Fibroblast of skin of right quadriceps (primary cell): Measurements from ENCODE around the gene THBS2.

Source experiments
- DNase-seq: peaks from one replicate; pipeline ENCODE4 v3.0.0-alpha.2; 2013

THBS2 gene

DNA sequence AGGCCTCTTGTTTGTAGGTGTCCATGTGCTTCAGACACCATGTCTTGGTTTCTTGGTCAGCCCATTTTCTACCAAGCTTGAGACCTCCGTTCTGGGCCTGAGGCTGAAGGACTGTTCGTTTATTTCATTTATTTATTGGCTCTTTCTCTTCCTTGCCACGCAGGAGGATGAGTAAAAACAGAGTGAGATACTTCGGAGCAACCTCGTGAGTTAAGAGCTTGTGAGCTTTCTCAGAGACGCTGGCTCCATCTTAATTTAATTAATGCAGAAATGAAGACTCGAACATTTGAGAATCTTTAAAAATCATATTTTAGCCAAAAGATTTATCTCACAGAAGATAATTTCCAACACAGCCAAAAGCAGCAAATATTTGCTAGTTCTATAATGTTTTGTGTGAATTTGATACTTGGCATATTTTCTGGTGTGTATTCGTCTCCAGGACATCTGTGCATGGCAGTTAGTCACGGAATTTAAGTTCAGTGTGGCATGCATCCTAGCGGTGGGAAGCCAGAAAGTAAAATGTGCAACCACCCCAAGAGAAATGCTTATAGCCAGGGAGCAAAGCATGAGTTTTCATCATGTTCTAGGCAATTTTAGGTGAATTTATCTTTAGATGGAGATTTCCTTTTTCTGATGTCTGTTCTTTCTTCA is 76.0 kb downstream of the THBS2 start:
- peak; percentile 48 for DNase-seq

DNA sequence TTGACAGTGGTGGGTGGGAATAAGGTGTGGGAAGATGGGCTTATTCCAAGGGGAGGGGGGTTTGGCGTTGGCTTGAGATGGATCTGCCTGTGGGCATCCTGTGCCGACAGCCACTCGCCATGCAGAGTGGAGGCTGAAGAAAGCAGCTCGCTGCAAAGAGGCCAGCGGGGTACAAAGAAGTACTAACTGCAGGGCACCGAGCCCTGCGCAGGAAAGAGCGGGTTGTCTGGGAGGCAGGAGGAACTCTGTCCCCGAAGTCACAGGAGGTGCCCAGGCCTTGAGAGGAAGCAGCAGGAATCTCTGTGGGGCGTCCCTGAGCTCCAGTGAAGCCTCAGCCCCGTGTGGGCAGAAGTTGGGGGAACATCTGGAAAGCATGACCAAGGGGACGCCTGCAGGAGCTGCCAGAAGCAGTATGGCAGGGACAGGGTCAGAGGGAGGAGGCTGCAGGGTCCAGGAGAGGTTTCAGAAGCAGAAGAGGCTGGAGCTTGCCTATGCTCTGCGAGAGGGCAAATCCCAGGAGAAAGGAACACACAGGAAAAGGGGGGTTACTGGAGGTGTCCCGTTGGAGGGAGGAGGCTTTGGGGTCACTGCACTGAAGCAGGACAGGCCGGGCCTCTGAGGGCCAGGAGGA is 77.2 kb downstream of the THBS2 start:
- no peak for DNase-seq

DNA sequence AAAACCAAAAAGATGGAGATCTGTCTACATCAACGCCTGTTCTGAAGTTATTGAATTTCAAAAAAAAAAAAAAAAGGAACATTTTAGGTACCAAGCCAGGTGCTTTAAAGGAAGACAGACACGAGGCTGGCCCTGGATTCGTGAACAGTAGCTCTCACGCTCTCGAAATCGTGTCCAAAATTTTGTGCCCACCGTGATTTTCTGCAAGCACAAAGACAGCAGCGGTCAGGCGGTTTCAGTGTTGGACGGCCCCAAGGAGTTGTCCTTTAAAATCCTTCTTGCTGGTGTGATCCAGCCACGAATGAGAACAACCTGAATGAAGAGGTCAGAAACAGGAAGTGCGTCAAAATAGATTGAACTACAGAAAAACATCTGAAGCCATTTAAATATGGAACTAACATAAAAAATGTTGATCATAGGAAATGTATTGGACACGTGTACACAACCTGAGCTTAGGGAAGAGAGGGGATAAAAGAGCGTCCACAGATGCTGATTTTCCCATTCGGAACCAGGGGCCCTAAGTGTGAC is 78.2 kb downstream of the THBS2 start:
- DNase-seq = no peak

DNA sequence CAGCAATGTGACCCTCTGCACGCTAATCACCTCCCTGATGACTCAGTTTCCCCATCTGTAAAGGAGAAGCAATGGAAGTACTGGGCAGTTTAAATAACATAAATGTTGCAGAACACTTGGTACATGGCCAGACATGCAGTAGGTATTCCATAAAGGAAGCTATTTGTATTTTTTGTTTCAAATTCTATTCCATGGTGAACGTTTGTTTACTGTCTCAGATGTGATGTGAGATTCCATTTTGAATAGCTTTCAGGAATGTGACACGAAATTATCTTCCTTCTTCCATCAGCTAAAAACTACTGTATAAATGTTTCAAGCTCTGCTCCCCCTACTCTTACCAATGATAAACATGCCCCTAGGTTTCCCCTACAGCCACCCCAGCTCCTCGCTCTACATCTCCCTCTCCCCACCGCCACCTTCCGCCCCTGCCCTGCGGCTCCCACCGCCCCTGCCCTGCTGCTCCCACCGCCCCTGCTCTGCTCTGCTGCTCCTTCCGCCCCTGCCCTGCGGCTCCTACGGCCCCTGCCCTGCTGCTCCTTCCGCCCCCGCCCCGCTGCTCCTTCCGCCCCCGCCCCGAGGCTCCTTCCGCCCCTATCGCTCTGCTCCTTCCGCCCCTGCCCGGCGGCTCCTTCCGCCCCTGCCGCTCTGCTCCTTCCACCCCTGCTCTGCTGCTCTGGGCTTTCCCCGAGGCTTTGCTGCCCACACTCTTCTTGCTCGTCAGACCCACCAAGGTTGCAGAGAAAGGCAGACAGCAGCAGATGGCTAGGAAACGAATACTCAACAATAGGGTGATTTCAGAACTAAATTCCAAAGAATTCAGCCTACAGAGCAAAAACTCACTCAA is 78.9 kb downstream of the THBS2 start:
- DNase-seq = no peak

DNA sequence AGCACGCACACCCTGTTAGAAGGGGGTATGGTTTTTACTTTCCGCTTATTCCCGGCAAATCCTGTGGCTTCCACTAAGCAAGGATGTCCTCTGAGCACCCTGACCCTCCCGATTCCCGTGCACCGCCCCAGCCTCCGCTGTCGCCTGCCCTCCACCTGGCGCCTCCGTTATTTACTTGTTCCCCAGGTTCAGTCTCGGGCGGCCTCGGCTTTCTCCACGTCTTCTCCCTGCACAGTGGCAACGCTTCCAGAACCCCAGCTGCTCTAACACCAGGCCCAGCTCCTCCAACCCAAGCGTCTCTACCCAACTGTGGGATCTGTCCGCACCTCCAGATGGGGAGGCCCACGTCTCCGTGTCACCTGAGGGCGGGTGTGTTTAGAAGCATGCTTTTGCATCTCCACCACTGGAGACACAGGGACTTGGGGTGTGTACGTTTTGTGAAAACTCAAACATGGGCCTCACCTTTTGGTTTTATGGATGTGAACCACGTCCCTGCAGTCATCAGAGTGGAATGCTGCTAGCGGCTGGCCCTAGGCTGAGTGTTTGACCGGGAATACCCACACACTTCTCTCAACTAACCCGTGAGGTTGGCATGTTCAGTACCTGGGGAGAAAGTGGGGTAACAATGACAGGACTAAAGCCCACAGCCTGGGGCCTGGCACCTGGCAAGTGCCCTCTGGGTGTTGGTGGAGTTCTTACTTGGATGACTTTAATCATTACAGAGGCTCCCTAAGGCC is 79.9 kb downstream of the THBS2 start:
- no peak for DNase-seq

DNA sequence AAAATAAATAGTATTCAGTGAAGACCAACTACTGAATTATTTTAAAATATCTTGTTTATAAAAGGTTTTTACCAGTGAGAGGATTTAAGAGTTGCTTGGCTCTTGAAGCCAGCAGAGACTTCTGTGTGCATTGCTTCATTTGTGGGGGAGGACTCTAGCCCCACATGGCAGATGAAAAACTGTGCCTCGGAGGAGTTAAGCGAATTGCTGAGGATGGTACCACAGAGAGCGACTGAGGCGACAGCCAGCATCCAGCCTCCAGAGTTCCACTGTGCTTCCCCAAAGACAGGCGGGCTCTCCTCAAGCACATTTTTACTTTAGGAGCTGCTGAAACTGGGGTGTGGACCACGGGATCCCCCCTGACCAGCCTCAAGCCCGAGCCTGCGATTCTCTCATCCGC is 80.7 kb downstream of the THBS2 start:
- no peak for DNase-seq

DNA sequence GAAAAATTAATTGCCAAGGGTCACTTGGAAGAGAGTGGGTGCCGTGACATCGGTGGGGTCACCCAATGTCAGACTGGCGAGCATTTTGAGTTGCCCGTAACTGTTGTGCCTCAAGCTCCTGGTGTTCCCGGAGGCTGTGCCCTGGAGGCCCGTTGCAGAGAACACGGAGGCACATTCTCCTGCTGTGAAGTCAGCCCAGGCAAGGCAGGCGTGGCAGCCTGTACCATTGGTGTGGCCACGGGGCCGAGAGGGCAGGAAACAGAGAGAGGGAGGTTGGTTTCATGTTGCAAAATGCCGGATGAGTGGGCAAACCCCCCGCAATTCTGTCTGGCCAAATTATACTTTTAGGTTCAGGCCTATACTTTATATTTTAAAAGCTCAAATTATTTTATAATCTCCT is 81.2 kb downstream of the THBS2 start:
- no peak for DNase-seq

DNA sequence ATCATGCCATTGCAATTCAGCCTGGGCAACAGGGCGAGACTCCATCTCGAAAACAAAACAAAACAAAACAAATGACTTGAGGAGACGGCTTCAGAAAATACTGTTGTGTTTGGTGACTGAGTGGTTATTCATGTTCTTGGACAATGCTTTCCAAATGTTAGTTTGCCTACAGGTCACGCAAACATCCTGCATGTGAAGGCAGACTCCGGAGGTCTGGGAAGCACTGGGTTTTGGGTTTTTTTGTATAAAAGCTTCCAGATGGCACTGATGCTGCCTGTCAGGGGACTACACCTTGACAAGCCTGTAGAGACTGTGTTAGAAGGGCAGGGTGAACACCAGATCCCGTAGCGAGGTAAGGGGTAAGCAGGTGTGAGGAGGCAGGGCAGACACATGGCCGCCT is 81.7 kb downstream of the THBS2 start:
- DNase-seq = no peak

DNA sequence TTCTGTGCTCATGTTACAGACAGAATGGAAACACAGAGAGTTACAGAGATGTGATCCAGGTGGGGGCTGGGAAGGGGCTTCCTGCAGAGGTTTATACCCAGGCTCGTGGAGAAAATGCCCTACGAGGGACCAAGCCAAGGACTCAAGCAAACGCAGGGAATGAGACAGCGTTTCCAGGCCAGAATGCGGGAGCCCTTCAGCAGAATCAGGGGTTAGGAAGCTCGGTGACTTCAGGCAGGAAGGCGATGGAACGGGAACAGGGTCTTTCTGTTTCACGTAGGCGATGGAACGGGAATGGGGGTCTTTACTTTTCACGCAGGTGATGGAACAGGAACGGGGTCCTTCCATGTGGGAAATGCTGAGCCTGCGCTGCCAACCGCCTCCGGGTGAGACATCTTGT is 82.6 kb downstream of the THBS2 start:
- DNase-seq = no peak

DNA sequence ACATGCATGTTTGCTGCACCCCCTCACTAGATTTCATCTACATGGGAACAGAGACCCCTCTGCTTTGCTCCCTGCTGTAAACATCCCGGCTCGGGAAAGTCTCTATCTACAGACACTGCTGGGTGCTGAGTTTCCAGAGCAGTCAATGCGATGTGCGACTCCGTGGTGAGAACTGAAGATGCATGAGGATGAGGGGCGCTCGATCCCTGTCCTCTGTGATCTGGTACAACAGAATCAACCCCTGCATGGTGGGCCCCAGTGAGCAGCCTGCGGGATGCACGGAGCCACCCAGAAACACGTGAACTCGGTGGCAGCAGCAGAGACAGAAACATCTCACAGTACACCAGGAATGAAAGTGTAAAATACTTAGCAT is 83.1 kb downstream of the THBS2 start:
- DNase-seq = no peak

DNA sequence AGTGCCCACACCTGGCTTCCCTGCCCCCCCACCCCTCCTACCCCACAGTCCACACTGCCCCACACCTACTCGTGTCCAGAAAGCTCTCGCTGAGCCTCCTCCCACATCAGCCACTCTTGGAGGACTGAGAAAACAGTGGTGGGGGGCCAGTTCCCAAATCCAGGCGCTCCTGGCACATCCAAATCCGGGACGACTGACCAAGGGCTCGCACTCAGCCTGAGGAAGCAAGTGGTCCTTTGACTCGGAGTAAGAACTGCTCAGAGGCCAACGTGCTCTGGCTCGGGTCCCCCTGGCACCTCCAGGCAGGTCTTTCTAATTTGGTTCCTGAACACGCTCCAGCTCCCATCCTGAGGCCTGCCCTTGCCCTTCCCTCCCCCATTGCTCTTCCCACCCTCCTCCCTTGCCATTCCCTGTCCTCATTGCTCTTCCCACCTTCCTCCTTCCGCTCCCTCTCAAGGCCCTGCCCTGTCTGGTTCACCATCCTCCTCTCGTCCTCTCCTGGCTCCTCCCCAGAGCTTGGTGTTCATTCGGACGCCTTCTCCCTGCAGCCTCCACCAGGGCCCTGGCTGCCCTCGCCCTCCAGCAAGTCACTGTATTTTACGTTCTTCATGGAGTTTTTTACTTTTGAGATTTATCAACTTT is 83.6 kb downstream of the THBS2 start:
- no peak for DNase-seq

DNA sequence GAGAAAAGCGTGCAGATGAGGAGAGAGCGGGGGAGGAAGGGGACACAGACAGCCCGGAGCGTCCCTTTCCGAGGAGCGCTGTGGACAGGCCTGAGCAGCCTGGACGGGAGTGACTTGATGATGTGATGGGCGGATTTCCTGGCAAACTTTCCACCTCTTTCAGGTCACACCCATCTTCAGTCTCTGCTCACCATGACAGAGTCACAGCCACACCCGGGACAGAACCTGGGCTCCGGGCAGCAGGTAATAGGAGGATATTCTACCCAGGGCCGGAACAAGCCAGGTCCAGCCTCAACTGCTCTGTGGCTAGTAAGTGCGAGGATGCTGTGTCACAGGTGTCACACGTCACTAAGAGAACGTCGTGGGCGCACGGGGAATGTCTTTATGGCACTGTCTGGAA is 84.3 kb downstream of the THBS2 start:
- no peak for DNase-seq

DNA sequence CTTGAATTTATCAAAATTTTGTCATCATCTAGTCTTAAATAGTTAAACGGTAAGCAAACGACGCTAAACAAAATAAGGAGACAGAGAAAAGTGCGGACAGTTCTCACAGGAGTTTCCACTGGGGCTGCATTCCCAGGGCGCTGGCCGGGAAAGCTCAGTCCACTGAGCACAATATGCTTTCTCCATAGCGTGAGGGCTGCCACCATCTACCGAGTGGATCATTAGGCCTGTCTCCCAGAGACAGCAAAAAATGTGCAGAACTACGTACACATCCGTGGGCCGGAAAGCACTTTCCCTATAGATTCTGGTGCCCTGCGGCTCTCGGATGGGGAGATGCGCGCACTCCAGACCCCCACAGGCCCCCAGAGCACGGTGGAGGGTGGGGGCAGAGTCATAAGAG is 84.9 kb downstream of the THBS2 start:
- no peak for DNase-seq

DNA sequence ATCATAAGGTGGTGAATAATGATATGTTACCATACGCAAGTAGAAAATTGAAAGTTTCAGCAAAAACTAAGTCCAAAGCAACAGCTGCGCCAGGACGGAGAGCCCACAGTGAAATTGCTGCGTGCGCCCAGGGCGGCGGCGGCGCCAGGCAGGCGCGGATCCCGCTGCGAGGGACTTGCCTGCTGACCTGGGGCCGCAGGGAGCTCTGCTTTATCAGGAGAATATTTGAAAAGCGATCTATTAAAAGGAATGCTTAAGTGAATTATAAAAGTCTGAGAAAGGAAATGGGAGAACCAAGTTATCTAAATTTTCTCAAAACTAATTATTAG is 85.4 kb downstream of the THBS2 start:
- no peak for DNase-seq

DNA sequence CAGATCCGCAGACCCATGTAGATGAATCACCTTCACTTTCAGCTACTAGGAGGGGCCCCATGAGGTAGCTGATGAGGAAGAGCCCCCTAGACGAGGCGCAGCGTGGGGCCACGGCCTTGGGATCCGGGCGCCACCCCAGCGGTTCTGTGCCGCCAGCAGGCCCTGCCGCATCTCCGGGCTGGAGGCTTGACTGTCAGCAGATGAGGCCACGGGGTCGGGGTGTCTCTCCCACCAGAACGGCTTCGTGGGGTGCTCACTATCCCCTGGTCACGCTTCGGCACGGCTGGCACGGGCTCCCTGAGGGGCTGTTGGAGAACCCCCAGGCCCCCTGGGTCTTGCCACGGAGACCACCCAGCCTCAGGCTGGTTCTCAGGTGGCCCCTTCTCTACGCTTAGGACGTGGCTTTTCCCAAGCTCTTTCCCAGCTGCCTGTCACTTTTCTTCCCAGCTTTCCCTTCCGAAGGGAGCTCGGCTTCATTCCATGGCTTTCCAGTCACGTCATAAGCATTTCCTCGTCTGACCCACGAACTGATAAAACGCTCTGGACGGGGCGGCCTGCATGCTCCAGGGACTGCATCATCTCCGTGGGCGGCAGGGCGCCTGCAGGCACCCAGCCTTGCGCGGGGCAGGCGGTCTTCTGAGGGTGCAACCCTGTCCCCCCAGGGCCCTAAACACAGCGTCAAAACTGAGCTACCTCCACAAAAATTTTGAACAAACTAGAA is 85.9 kb downstream of the THBS2 start:
- peak; percentile 69 for DNase-seq

DNA sequence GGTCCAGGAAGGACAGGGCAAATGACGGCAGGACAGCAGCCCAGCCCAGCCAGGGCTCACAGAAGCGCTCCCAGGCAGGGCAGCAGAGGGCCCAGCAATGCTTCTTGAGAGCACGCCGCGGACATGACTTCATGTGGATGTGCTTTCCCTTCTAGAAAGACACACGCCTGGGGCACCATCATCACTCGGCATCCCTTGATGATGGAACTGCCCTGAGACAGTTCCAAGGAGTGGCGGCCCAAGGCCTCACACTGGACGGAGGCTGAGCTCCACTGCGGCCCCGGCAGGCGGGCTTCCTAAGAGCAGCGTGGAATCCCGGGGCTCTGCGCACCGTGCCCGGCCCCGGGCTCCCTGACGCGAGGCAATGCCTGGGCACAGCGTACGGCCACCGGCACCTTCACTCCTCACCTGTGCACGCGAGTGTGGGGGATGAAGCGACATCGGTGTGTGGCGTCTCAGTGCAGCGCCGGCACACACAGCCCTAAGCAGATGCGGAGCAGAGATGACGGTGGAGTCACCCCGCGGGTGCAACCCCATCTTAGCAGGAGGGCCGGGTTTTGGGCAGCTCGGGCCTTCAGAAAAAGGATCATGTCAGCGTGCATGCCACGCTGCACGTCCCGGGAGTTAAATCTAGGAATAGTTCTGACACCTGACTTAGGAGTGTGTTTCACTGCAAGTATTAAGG is 86.6 kb downstream of the THBS2 start:
- DNase-seq = no peak
